HS-5 (cell line): ENCODE data around the gene HOXA3.

Experiments used
- DNase-seq: peaks from one replicate; pipeline ENCODE4 v3.0.0-alpha.2; 2012; ENCODE audit warnings: low read depth

Gene HOXA3

GRCh38 chr7:27165996-27166530, 13.7 kb upstream of the HOXA3 start:
- no peak for DNase-seq

DNA sequence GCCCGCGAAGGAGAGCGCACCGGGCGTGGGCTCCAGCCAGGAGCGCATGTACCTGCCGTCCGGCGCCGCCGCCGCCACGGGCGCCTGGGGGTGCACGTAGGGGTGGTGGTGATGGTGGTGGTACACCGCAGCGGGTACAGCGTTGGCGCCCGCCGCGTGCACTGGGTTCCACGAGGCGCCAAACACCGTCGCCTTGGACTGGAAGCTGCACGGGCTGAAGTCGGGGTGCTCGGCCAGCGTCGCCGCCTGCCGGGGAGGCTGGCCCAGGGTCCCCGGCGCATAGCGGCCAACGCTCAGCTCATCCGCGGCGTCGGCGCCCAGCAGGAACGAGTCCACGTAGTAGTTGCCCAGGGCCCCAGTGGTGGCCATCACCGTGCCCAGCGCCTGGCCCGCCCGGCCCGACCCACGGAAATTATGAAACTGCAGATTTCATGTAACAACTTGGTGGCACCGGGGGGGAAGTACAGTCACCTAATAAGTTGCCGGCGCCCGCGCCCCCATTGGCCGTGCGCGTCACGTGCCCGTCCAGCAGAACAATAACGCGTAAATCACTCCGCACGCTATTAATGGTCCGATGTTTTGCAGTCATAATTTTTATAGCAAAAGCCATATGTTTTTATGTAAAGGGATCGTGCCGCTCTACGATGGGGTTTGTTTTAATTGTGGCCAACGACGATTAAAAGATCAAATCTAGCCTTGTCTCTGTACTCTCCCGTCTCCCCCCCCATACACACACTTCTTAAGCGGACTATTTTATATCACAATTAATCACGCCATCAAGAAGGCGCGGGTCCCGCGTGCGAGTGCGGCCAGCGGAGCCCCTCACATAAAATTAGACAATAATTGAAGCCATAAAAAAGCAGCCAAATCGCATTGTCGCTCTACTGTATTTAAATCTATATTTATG, 13.0 kb upstream of the HOXA3 start, which contains the start of gene HOXA9:
Gene HOXA9 (minus strand): TSS at position 449 of the 907 bp plus-strand sequence. CDS start 80 bp downstream, at position 369.
- DNase-seq, result peak; percentile 93

GRCh38 chr7:27164367-27165088, 12.1 kb upstream of the HOXA3 start:
- DNase-seq, result no peak

DNA sequence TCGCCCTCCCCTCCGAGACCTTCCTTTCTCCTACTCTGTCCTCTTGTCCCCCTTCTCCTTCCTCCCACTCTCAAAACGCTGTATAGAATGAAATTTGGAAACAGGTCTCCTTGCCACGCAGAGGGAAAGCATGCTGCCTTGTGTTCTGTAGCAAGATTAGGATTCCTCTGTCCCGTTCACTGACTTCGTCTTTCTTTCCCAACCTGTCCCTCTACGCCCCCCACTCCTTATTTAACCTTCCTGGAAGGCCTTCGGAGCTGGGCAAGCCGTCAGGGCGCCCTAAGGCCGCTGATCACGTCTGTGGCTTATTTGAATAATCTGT, 11.6 kb upstream of the HOXA3 start:
- no peak for DNase-seq

DNA sequence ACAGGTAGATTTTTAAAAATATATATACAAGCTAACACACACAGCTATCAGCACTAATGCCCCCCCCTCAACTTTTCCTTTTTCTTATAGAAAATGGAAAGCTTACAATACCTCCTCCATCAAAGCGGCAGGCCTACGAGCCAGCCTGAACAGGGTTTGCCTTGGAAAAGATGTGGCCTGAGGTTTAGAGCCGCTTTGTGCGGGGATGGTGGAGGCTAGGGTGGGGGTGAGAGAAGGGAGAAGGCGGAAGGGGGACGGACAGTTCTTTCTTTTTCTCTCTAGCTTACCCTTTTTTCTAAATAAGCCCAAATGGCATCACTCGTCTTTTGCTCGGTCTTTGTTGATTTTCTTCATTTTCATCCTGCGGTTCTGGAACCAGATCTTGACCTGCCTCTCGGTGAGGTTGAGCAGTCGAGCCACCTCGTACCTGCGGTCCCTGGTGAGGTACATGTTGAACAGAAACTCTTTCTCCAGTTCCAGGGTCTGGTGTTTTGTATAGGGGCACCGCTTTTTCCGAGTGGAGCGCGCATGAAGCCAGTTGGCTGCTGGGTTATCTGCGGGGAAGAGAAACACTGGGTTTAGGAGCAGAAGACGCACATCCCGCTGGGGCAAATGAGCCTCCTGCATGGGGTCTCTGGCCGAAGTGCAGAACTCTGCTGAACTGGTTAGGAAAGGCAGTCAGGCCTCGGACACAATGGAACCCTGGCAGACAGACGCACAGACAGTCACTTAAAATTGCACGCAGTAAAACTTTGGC, 11.1 kb upstream of the HOXA3 start:
- DNase-seq, result no peak

- DNase-seq, result no peak
These were observed 10.3 kb upstream of the HOXA3 start for GRCh38 chr7:27162561-27163287.

DNA sequence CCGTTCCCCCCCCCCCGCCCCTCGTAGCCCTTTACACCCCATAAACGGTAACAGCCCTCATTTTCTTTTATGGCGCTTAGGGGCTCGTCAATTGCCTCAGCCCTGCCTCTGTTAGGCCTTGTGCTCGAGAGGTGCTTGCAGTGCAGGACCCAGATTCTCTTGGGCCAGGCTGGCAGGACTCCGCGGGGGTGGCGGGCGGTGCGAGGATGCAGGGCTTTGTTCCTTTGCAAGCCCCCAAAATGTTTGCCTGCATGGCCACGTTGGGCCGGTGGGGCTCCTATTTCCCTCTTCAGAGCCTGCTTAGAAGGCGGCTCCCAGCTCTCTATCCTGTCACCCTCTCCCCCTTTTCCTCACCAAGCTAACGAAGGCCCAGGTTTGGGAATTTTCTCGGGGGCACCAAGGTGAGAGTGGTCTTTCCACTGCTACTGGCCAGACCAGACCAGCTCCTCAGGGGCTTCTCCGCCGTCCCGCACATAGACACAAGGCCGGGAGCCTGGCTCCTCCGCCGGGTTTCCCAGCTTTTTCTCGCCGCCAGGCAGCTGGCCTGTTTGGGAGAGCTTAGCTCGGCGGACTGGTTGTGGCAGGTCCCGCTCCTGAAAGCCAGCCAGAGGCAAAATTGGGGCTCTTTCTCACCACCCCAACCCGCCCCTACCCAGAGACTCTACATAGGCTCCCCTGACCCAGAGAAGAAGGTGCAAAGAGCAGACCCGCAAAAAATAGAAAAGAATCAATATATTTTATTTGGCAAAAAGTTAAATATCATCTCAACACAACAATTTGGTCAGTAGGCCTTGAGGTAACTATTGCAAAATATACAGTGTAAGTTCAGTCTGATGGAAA, 9.6 kb upstream of the HOXA3 start:
- DNase-seq, result no peak

GRCh38 chr7:27161214-27161720, 8.9 kb upstream of the HOXA3 start:
- DNase-seq, result no peak

GRCh38 chr7:27160546-27161213, 8.3 kb upstream of the HOXA3 start:
- DNase-seq, result peak; percentile 58

DNA sequence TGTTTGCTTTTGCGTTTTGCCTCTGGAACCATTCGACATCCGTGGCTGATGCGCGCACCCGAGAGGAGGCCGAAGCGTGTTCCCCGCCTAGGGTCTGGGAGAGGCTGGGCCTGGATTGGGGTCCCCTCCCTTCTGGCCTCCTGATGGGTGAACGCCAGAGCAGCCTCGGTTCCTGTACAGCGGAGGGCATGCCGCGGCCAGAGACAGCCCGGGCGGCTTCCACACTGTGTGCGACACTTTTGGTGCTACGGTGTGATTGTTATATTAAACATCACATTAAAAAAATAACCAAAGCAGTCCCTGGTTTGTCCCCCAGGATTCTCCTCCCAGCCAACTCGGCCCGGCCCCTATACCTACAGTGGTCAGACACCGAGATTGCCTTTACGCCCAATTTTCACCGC, 7.8 kb upstream of the HOXA3 start:
- DNase-seq, result no peak

GRCh38 chr7:27159266-27160144, 7.1 kb upstream of the HOXA3 start:
- no peak for DNase-seq

DNA sequence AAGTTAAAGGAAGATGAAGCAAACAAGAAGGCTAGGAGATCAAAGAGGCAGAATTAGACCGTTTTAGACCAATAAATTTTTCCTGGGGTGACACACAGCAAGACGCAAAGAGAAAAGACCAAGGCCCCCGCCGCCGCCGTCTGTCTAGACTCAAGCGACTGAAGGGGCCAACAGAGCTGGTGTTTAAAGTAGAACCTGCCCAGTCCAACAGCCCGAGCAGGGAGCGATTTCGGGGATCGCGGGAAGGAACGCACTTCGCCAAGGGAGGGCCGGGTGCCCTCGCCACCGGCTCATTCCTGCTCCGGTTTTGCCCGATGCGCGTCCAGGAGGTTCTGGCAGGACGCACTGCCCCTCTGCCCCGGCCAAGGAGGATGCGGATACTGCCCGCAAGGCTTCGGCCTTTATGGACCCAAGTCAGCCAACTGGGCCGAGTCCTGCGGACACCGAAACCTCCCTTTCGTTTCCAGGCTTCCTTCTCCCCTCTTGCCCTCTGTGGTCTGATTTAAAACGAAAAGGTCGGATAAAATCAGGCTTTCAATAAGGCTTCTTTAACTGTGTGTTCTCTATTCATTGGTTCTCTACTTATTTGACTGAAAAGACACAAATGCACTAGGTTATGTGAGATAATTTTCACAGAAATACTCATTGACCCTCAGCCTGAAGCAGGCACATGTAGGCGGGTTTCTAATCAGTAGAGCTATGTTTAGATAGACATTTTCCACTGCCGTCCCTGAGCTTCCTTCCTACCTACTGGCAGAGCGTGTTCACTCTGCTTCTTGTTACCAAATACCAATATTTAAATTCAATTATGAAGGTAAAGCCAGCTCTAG, 6.3 kb upstream of the HOXA3 start:
- DNase-seq, result no peak

DNA sequence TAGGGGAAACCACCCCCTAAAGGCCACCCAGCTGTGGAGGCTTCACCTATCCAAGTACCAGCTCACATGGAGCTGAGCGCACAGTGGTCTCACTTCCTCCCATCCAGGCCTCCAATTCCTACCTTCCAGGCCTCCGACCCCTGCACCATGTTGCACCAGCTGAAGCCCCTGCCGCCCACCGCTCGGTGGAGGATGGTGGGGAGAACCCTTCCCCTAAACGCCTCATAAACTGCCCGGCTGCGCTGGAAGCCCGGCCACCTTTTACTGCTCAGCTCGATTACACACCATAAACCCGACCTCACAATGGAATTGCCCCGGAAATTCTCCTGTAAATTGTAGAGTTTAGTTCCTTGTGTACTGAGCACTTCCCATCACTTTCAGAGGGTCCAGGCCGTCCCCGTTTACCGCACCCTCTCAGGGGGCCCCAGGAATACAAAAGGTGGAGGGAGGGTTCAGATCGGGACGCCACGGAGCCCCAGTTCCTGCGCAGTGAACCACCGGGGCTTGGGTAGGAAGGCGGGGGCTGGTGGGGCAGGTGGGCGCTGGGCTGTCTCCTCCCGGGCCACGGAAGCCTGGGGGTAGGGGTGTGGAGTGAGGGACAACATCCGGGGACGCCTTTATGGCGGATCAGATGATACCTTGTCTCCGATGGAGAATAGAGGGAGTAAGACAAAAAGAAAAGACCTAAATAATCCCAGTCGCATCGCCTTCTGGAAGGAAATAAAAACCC, 5.5 kb upstream of the HOXA3 start:
- no peak for DNase-seq

- DNase-seq, result no peak
These were observed 4.7 kb upstream of the HOXA3 start for GRCh38 chr7:27156916-27157701.

- DNase-seq, result peak; percentile 42
These were observed 4.1 kb upstream of the HOXA3 start, which contains the start of gene HOXA7 for GRCh38 chr7:27156508-27156898. Gene HOXA7, minus strand, starts transcription at chr7:27156675. Its CDS starts 130 bp downstream, at chr7:27156545.

- DNase-seq, result no peak
These were observed 3.6 kb upstream of the HOXA3 start for GRCh38 chr7:27155816-27156507.
